ENCODE measurements around the gene MAP3K2.

GRCh38 chr2:127411653-127412369 lies 24.0 kb upstream of the MAP3K2 start:
- TF ChIP-seq CTCF (IDR thresholded peaks at IDR 0.05), result no peak
- TF ChIP-seq POLR2A (IDR thresholded peaks at IDR 0.05), result no peak

All from esophagus squamous epithelium (tissue), 4 donors.